ENCODE results near the gene FAM162A.

FAM162A gene

DNA sequence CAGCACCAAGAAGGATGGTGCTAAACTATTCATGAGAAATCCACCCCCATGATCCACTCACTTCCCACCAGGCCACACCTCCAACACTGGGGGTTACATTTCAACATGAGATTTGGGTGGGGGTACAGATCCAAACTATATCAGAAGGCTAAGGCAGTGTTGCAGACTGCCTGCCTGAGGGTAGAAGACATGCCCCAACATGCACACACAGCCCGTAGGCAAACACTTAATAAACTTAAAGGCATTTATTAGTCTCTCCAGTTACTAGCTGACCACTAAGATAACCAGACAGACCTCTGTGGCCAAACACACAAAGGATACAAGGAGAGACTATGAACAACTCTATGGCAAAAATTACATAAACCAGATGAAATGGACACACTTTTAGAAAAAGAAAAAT lies 10.2 kb downstream of the FAM162A start:
- DNase-seq (ENCODE audit: extremely low spot score), result no peak
- ChIA-PET POLR2A (no interaction called here), CTCF (interaction anchor here (0.9 to 1.5 kb wide), 2 partner anchors 10 to 22 kb away, joined by 3 to 5 read pairs; partner anchors contain the start of genes FAM162A and WDR5B)
- TF ChIP-seq NFRKB (IDR thresholded peaks at IDR 0.05) (no peak), HDGF (IDR thresholded peaks at IDR 0.05; ENCODE audit: borderline replicate concordance) (no peak), CTBP1 (IDR thresholded peaks at IDR 0.05; ENCODE audit: borderline replicate concordance) (no peak), FOXK2 (IDR thresholded peaks at IDR 0.05) (no peak), TARDBP (IDR thresholded peaks at IDR 0.05) (no peak), FOXA1 (IDR thresholded peaks at IDR 0.05) (no peak), ZNF384 (IDR thresholded peaks at IDR 0.05) (no peak), BHLHE40 (IDR thresholded peaks at IDR 0.05; ENCODE audit: borderline replicate concordance) (no peak), SP1 (IDR thresholded peaks at IDR 0.05) (no peak), ELF4 (IDR thresholded peaks at IDR 0.05) (no peak)

DNA sequence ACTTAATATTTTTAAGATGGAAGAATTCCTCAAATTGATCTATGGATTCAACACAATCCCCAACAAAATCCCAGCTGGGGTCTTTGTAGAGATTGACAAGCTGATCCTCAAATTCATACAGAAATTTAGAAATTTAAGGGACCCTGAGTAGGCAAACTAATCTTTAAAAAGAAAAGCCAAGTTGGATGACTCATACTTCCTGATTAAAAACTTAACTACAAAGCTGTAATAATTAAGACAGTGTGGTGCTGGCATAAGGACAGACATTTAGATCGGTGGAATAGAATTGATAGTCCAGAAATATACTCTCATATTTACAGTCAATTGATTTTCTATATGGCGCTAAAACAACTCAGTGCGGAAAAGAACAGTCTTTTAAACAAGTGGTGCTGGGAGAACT lies 11.6 kb downstream of the FAM162A start:
- no peak for DNase-seq (ENCODE audit: extremely low spot score)
- ChIA-PET POLR2A (no interaction called here), CTCF (no interaction called here)
- TF ChIP-seq CTBP1 (IDR thresholded peaks at IDR 0.05; ENCODE audit: borderline replicate concordance) (no peak), LEF1 (IDR thresholded peaks at IDR 0.05; ENCODE audit: borderline replicate concordance) (no peak), BHLHE40 (IDR thresholded peaks at IDR 0.05; ENCODE audit: borderline replicate concordance) (no peak), TARDBP (IDR thresholded peaks at IDR 0.05) (no peak), ARNT (IDR thresholded peaks at IDR 0.05) (no peak), HDGF (IDR thresholded peaks at IDR 0.05; ENCODE audit: borderline replicate concordance) (no peak), L3MBTL2 (conservative IDR thresholded peaks at IDR 0.05) (no peak), SP1 (IDR thresholded peaks at IDR 0.05) (no peak), FOXM1 (IDR thresholded peaks at IDR 0.05; ENCODE audit: borderline replicate concordance) (no peak), FOXA1 (IDR thresholded peaks at IDR 0.05) (no peak), SUZ12 (IDR thresholded peaks at IDR 0.05) (no peak), ZNF384 (IDR thresholded peaks at IDR 0.05) (no peak), FOXK2 (IDR thresholded peaks at IDR 0.05) (no peak), ELF4 (IDR thresholded peaks at IDR 0.05) (no peak), NFRKB (IDR thresholded peaks at IDR 0.05) (no peak)
- TF ChIP-seq, protein P1, sequence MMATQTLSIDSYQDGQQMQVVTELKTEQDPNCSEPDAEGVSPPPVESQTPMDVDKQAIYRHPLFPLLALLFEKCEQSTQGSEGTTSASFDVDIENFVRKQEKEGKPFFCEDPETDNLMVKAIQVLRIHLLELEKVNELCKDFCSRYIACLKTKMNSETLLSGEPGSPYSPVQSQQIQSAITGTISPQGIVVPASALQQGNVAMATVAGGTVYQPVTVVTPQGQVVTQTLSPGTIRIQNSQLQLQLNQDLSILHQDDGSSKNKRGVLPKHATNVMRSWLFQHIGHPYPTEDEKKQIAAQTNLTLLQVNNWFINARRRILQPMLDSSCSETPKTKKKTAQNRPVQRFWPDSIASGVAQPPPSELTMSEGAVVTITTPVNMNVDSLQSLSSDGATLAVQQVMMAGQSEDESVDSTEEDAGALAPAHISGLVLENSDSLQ (IDR thresholded peaks at IDR 0.05), result no peak

DNA sequence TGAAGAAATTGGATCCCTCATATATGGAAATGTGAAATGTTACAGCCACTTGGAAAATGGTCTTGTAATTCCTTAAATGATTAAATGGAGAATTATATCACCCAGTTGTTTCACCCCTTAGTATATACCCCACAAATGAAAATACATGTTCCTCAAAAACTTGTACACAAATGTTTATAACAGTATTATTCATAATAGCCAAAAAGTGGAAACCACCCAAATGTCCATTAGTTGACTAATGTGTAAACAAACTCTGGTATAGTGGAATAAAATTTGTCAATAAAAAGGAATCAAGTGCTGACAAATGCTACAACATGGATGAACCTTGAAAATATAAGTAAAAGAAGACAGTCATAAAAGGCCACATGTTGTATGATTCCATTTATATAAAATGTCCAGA lies 12.5 kb downstream of the FAM162A start:
- POLR2A ChIA-PET, result no interaction called here
- TF ChIP-seq ZNF384 (IDR thresholded peaks at IDR 0.05) (no peak), SP1 (IDR thresholded peaks at IDR 0.05) (no peak), FOXA1 (IDR thresholded peaks at IDR 0.05) (no peak), TARDBP (IDR thresholded peaks at IDR 0.05) (no peak), FOXM1 (IDR thresholded peaks at IDR 0.05; ENCODE audit: borderline replicate concordance) (no peak), HDGF (IDR thresholded peaks at IDR 0.05; ENCODE audit: borderline replicate concordance) (no peak), LEF1 (IDR thresholded peaks at IDR 0.05; ENCODE audit: borderline replicate concordance) (no peak), NFRKB (IDR thresholded peaks at IDR 0.05) (no peak), CTBP1 (IDR thresholded peaks at IDR 0.05; ENCODE audit: borderline replicate concordance) (no peak), SUZ12 (IDR thresholded peaks at IDR 0.05) (no peak), BHLHE40 (IDR thresholded peaks at IDR 0.05; ENCODE audit: borderline replicate concordance) (no peak), L3MBTL2 (conservative IDR thresholded peaks at IDR 0.05) (no peak)
- TF ChIP-seq, protein P1 (IDR thresholded peaks at IDR 0.05), result no peak
- no peak for DNase-seq (ENCODE audit: extremely low spot score)
- CTCF ChIA-PET, result no interaction called here

DNA sequence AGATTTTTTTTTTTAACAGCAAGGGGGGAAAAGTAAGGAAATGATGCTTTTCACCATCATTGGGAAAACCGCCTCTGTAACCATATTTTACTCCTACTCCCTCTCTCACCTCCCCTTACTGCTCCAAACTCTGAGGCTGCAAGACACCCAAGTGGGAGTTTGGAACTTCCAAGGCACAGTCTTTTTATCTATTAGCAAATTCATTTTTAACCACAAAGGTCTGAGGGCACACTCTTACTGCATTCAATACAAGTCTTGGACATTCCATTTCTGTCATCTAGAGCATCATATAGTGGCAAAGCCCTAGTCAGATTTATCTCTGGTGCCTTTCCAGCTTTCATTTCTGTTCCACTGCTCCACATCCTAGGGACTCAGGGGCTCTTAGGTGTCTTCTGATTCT lies 13.2 kb downstream of the FAM162A start:
- no peak for TF ChIP-seq FOXK2 (IDR thresholded peaks at IDR 0.05)
- no peak for TF ChIP-seq BHLHE40 (IDR thresholded peaks at IDR 0.05; ENCODE audit: borderline replicate concordance)
- no peak for TF ChIP-seq SUZ12 (IDR thresholded peaks at IDR 0.05)
- no peak for TF ChIP-seq NFRKB (IDR thresholded peaks at IDR 0.05)
- no peak for TF ChIP-seq HDGF (IDR thresholded peaks at IDR 0.05; ENCODE audit: borderline replicate concordance)
- TF ChIP-seq ELF4 (IDR thresholded peaks at IDR 0.05), result no peak
- no peak for TF ChIP-seq FOXA1 (IDR thresholded peaks at IDR 0.05)
- TF ChIP-seq, protein P1 (IDR thresholded peaks at IDR 0.05), result no peak
- no peak for TF ChIP-seq FOXM1 (IDR thresholded peaks at IDR 0.05; ENCODE audit: borderline replicate concordance)
- no peak for TF ChIP-seq CTBP1 (IDR thresholded peaks at IDR 0.05; ENCODE audit: borderline replicate concordance)
- no peak for DNase-seq (ENCODE audit: extremely low spot score)
- ChIA-PET CTCF (no interaction called here), POLR2A (no interaction called here)

DNA sequence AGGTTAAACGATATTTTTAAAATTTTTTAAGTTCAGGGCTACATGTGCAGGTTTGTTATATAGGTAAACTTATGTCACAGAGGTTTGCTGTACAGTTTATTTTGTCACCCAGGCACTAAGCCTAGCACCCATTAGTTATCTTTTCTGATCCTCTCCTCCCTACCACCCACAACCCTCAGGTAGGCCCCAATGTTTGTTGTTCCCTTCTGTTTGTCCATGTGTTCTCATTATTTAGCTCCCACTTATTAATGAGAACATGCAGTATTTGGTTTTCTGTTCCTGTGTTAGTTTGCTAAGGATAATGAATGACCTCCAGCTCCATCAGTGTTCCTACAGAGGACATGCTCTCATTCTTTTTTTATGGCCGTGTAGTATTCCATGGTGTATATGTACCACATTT lies 14.9 kb downstream of the FAM162A start:
- ChIA-PET CTCF (no interaction called here), POLR2A (interaction anchor here (0.9 kb wide), 1 partner anchor 15 kb away, joined by 3 read pairs; the partner anchor contains the start of gene FAM162A)
- TF ChIP-seq HDGF (IDR thresholded peaks at IDR 0.05; ENCODE audit: borderline replicate concordance), result no peak
- TF ChIP-seq FOXA1 (IDR thresholded peaks at IDR 0.05), result no peak
- TF ChIP-seq L3MBTL2 (conservative IDR thresholded peaks at IDR 0.05), result no peak
- no peak for TF ChIP-seq ARNT (IDR thresholded peaks at IDR 0.05)
- TF ChIP-seq SUZ12 (IDR thresholded peaks at IDR 0.05), result no peak
- TF ChIP-seq FOXK2 (IDR thresholded peaks at IDR 0.05), result no peak
- no peak for TF ChIP-seq BHLHE40 (IDR thresholded peaks at IDR 0.05; ENCODE audit: borderline replicate concordance)
- no peak for TF ChIP-seq TARDBP (IDR thresholded peaks at IDR 0.05)
- no peak for TF ChIP-seq SP1 (IDR thresholded peaks at IDR 0.05)
- TF ChIP-seq ZNF384 (IDR thresholded peaks at IDR 0.05), result no peak
- no peak for TF ChIP-seq ELF4 (IDR thresholded peaks at IDR 0.05)
- no peak for TF ChIP-seq NFRKB (IDR thresholded peaks at IDR 0.05)
- TF ChIP-seq, protein P1 (IDR thresholded peaks at IDR 0.05), result no peak
- no peak for TF ChIP-seq LEF1 (IDR thresholded peaks at IDR 0.05; ENCODE audit: borderline replicate concordance)
- no peak for TF ChIP-seq CTBP1 (IDR thresholded peaks at IDR 0.05; ENCODE audit: borderline replicate concordance)
- no peak for TF ChIP-seq FOXM1 (IDR thresholded peaks at IDR 0.05; ENCODE audit: borderline replicate concordance)
- DNase-seq (ENCODE audit: extremely low spot score), result no peak

Data from HEK293T (cell line).